ENCODE measurements around the gene FGF12. TPM values are rescaled to one million over a fixed set of nuclear protein-coding genes. Genes with fewer than 3 reads are reported as not detected.

The FGF12 gene
- total RNA-seq, 1 donor from 2014 or later = 3.2 TPM

GRCh38 chr3:192553707-192554106, 173.6 kb downstream of the FGF12 start:
- intact Hi-C loops (cut with DNase I) = no loop called here
- ATAC-seq = no peak
- H3K4me3 ChIP-seq = no peak overlapping the region
- H3K9me3 ChIP-seq = no peaks in the 10 kb centered on the region
- H3K27ac ChIP-seq = no peak overlapping the region
- no peaks in the 10 kb centered on the region for H3K27me3 ChIP-seq
- no peaks in the 10 kb centered on the region for H3K4me1 ChIP-seq
- DNase-seq = no peak
- H3K36me3 ChIP-seq = no peaks in the 10 kb centered on the region
- TF ChIP-seq, protein P1, sequence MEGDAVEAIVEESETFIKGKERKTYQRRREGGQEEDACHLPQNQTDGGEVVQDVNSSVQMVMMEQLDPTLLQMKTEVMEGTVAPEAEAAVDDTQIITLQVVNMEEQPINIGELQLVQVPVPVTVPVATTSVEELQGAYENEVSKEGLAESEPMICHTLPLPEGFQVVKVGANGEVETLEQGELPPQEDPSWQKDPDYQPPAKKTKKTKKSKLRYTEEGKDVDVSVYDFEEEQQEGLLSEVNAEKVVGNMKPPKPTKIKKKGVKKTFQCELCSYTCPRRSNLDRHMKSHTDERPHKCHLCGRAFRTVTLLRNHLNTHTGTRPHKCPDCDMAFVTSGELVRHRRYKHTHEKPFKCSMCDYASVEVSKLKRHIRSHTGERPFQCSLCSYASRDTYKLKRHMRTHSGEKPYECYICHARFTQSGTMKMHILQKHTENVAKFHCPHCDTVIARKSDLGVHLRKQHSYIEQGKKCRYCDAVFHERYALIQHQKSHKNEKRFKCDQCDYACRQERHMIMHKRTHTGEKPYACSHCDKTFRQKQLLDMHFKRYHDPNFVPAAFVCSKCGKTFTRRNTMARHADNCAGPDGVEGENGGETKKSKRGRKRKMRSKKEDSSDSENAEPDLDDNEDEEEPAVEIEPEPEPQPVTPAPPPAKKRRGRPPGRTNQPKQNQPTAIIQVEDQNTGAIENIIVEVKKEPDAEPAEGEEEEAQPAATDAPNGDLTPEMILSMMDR (IDR thresholded peaks at IDR 0.05) = no peak

DNA sequence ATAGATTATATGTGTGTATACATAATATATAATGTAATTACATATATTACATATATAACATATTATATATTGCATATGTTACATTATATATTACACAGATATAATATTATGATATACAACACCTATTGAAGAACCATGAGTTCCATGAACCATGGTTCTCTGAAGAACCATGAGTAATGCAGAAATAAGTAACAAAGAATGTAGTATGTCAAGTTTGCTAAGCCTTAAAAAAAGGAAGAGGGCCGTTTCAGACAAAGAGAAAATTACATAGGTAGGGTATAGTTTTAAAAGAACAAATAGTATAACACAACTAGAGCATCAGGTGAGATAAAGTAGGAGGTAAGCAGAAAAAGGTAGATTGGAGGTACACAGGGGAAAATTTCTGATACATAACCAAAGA, 177.0 kb downstream of the FGF12 start:
- TF ChIP-seq, protein P1 (IDR thresholded peaks at IDR 0.05) = no peak
- no peaks in the 10 kb centered on the region for H3K4me1 ChIP-seq
- DNase-seq = no peak
- H3K27me3 ChIP-seq = no peaks in the 10 kb centered on the region
- H3K4me3 ChIP-seq = no peak overlapping the region
- no peak for ATAC-seq
- H3K36me3 ChIP-seq = no peaks in the 10 kb centered on the region
- no peaks in the 10 kb centered on the region for H3K9me3 ChIP-seq
- no peak overlapping the region for H3K27ac ChIP-seq
- intact Hi-C loops (cut with DNase I) = no loop called here

DNA sequence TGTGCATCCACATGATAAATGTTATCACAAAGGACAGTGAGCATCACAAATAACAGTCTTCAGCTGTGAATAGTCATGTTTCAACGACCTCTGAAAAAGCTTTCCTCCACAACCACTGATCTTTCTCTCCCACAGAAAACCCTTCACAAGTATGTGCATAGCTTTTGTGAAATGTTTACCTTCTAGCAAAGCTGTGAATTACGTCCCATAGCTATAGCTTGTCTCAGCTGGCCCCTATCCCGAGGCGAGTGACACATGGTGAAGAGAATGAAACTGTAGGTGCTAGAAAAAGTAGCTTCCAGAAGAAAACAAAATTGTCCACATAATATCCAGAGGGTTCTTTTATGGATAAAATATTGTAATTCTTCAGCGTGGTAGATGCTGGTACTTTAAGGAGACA, 182.0 kb downstream of the FGF12 start:
- TF ChIP-seq, protein P1 (IDR thresholded peaks at IDR 0.05) = no peak
- H3K27me3 ChIP-seq = no peaks in the 10 kb centered on the region
- H3K27ac ChIP-seq = no peak overlapping the region
- no peak overlapping the region for H3K4me3 ChIP-seq
- intact Hi-C loops (cut with DNase I) = no loop called here
- no peak for DNase-seq
- H3K4me1 ChIP-seq = no peaks in the 10 kb centered on the region
- no peaks in the 10 kb centered on the region for H3K36me3 ChIP-seq
- ATAC-seq = no peak
- no peaks in the 10 kb centered on the region for H3K9me3 ChIP-seq

GRCh38 chr3:192543163-192543562, 184.2 kb downstream of the FGF12 start:
- ATAC-seq (no peak), DNase-seq (no peak)
- no peaks in the 10 kb centered on the region for H3K9me3 ChIP-seq
- no peaks in the 10 kb centered on the region for H3K36me3 ChIP-seq
- no peaks in the 10 kb centered on the region for H3K27me3 ChIP-seq
- no peaks in the 10 kb centered on the region for H3K4me1 ChIP-seq
- H3K27ac ChIP-seq = no peak overlapping the region
- no peak overlapping the region for H3K4me3 ChIP-seq
- intact Hi-C loops (cut with DNase I) = no loop called here
- TF ChIP-seq, protein P1 (IDR thresholded peaks at IDR 0.05) = no peak

GRCh38 chr3:192516820-192517219, 210.5 kb downstream of the FGF12 start:
- H3K36me3 ChIP-seq = no peaks in the 10 kb centered on the region
- no peak for ATAC-seq
- intact Hi-C loops (cut with DNase I) = no loop called here
- no peaks in the 10 kb centered on the region for H3K4me1 ChIP-seq
- TF ChIP-seq, protein P1 (IDR thresholded peaks at IDR 0.05) = no peak
- DNase-seq = no peak
- H3K27me3 ChIP-seq = peaks cover 41% of the 10 kb centered on the region
- H3K4me3 ChIP-seq = no peak overlapping the region
- no peaks in the 10 kb centered on the region for H3K9me3 ChIP-seq
- no peak overlapping the region for H3K27ac ChIP-seq

- intact Hi-C loops (cut with DNase I) = no loop called here
- Histone ChIP-seq H3K36me3 (no peaks in the 10 kb centered on the region), H3K27ac (no peak overlapping the region), H3K4me3 (no peak overlapping the region), H3K4me1 (no peaks in the 10 kb centered on the region), H3K27me3 (peaks cover 41% of the 10 kb centered on the region), H3K9me3 (no peaks in the 10 kb centered on the region)
- no peak for ATAC-seq
- TF ChIP-seq, protein P1 (IDR thresholded peaks at IDR 0.05) = no peak
- no peak for DNase-seq
Observed at GRCh38 chr3:192515664-192516045, 211.7 kb downstream of the FGF12 start.
